GM21423 (cell line): Measurements from ENCODE around the gene GPHN.
"Not testable (repeated sequence)": the region's sequence is repeated elsewhere in the genome, so short reads cannot be mapped to it uniquely, and the experiment has no call there.

ENCODE experiments used
- ATAC-seq: cut with Tn5 transposase; IDR thresholded peaks from one replicate; pipeline ENCODE4 v1.9.1; 2021; ENCODE audit warnings: mild to moderate bottlenecking, moderate library complexity; ENCODE audit not compliant: unreplicated experiment

GPHN gene

DNA sequence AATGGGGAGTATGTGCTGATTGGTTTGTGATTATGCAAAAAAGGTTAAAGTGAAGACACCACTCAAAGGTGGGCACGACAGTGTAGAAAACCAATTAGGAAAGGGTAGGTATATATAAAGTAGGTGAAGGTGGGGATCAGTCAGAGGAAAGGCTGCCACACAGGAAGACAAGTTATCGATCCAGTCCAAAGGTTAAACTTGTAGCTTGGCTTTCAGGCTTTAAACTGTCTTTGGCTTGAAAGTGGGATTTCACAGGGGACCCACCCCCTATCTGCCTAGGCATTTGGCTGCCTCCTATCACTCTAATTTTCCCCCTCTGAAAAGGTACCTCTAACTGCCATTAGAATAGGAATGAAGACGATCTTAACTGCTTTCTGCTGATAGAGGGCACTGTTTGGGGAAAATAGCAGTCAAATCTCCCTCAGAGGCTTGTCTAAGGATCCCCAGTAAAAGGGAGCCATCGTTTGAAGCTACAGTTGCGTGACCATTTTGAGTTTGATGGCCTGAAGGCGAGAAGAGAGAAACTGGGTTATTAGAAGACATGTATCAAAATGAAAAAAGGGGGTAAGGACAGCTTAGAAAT lies 250.2 kb downstream of the GPHN start:
- ATAC-seq = no peak

GRCh38 chr14:66772146-66772545 lies 264.2 kb downstream of the GPHN start:
- ATAC-seq = no peak

- no peak for ATAC-seq
Measured at GRCh38 chr14:66782853-66783252, 274.9 kb downstream of the GPHN start.

- no peak for ATAC-seq
Measured at GRCh38 chr14:66790101-66790500, 282.2 kb downstream of the GPHN start.

DNA sequence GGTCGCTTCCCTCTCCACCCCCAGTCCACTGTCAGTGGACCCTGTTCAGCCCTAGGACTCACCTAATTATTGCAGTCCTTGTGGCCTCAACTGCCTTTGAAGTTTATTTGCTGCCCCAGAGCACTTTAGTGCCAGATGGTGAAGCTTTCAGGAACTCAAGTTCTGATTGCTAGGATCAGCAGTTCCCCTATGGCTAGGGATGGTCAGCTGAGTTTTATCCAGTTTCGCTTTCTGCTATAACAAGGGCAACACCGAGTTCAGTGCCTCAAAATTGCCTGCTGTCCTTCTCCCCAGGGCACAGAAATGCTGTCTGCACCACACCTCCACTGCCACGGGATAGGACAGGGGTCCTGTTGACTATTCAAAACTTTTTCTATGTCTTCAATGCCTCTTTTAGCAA lies 295.0 kb downstream of the GPHN start:
- no peak for ATAC-seq

GRCh38 chr14:66804141-66804540 lies 296.2 kb downstream of the GPHN start:
- no peak for ATAC-seq

DNA sequence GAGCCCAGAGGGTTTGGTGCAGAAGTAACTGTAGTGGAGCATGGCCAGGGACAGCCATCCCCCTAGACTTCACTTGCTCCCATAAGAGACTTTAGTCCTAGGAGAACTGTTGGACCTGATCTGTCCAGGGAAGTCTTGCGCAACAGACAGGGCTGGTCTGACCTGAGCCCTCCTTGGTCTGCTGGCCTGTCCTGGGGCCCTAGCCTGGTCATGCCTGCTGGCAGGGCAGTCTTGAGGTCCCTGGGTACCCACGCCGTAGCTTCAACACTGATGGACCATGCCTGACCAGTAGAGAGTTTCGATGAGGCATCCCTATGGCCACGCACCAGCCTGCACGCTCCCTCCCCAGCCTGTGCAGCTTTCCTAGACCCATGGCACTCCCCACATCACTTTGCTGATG lies 305.7 kb downstream of the GPHN start:
- no peak for ATAC-seq

GRCh38 chr14:66815687-66816086 lies 307.7 kb downstream of the GPHN start:
- no peak for ATAC-seq

DNA sequence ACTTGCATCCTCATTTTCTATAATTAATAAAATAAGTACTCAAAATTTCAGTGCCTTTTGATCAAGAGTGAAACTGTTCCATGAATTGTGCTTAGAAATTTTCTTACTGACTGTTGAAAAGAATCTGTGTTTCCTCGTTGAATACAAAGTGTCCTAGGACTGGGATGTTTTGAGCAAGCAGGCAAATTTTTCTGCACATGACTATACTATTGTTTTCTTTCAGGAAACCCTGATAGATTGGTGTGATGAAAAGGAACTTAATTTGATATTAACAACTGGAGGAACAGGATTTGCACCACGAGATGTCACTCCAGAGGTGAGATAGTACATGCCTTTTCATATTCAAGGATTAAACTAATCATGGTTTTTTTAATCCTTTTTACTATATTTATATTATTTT lies 316.3 kb downstream of the GPHN start:
- no peak for ATAC-seq

DNA sequence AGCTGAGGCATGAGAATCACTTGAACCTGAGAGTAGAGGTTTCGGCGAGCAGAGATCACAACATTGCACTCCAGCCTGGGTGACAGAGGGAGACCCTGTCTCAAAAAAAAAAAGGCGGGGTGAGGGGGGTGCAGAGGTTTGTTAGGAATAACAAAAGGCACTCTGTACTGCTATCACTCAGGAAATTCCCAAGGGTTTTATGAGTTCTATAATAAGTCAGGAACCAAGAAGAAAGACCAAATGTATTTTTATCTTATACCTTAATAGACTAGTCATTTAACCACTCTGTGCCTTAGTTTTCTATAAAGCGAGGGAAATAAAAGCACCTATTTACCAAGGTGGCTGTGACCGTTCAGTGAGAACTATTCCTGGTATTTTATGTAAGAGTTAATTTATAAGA lies 319.2 kb downstream of the GPHN start:
- no peak for ATAC-seq

GRCh38 chr14:66831173-66831572 lies 323.2 kb downstream of the GPHN start:
- no peak for ATAC-seq

DNA sequence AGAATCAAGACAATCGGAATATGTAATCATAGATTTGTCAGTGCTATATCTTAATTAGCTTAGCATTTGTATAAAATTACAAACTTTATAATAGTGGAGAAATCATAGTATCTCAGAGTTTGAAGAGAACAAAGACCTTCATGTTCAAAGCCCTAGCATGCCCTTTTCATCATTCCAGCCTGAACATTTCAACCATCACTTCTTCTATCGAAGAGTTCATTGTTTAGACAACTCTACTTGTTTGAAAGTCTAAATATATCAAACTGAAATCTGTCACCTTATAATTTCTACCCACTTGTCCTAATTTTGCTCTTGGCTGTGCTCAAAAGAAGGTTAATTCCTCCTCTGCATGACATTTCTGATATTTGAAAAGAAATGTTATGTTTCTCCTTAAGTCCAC lies 325.9 kb downstream of the GPHN start:
- ATAC-seq = no peak

DNA sequence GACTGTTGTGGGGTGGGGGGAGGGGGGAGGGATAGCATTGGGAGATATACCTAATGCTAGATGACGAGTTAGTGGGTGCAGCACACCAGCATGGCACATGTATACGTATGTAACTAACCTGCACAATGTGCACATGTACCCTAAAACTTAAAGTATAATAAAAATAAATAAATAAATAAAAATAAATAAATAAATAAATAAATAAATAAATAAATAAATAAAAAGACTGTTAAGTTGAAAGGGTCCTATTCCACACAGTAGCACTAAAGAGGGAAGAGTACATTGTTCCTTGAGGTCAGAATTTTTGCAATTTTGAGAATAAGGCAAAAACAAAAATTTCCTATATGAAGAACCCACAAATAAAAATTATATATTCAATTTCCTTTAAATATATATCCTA lies 329.5 kb downstream of the GPHN start:
- not testable (repeated sequence) for ATAC-seq

DNA sequence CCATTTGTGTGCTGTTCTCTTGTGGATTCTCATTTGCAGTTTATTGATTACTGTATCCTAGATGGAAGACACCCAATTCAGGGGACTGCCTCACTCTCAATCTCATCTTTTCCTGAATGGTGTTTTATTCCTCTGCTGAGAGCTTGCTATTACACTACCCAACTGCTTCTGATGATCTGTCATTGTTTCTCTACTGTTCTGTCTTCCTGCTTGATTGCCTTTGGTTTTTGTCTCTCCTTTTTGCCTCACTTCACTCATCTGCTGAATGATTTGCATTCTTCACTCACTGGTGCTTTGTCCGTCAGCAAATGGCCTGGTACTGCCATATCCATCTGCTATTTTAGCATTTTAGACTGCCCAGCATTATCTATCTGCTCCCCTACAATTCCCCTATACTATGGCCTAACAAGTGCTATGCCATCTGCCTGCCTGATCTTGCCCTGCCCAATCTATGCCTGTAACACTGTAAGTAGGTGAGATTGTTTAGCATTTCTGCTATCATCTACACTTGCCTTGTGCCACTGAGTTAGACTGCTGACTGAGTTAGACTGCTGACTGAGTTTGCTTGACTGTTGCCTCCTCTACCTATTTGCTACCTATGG lies 335.1 kb downstream of the GPHN start:
- ATAC-seq = no peak

DNA sequence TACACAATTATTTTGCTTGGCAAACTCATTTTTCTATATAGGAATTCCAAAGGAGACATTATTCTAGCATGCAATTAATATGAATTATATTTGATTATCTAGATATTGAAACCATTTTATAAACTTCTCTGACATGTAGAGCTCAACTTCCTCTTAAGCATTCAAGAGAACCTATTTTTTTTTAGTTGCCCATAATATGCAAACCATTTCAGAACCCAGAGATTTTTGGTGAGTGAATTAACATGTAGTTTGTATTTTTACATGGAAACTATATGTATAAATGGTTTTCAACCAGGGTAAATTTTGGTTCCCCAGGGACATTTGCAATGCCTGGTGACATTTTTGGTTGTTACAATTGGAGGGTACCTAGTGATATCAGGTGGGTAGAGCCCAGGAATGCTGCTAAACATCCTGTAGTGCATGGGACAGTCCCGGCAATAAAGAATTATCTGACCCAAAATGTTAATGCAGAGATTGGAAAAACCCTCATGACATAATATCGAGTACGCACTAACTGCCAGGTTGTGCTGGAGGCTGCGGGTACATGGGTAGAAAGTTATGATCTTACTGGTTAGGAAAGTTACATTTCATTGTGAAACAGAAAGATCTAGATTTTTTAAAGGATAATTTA lies 342.4 kb downstream of the GPHN start:
- no peak for ATAC-seq

- ATAC-seq = no peak
Measured at GRCh38 chr14:66853311-66853710, 345.4 kb downstream of the GPHN start.

GRCh38 chr14:66857867-66858266 lies 349.9 kb downstream of the GPHN start:
- ATAC-seq = no peak

- ATAC-seq = no peak
Measured at GRCh38 chr14:66859063-66859671, 351.2 kb downstream of the GPHN start.

DNA sequence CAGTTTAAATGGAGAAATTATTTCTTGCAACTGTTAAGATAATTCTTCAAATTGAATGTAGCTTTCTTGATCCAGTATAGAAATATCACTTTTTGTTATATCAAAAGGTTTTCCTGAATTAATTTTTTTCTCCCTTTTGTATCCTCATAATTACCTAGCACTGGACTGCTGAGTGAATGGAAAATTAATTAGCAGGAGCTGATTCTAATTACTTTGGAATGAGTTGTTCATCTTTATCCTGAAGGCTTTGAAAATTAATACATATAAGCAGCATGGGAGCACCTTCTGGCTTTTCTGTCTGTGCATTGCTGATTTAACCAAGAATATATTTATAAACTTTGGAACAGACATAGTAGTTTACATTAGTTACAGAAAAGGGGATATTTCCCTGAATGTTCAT lies 373.6 kb downstream of the GPHN start:
- ATAC-seq = no peak

GRCh38 chr14:66884149-66884548 lies 376.2 kb downstream of the GPHN start:
- ATAC-seq = no peak

DNA sequence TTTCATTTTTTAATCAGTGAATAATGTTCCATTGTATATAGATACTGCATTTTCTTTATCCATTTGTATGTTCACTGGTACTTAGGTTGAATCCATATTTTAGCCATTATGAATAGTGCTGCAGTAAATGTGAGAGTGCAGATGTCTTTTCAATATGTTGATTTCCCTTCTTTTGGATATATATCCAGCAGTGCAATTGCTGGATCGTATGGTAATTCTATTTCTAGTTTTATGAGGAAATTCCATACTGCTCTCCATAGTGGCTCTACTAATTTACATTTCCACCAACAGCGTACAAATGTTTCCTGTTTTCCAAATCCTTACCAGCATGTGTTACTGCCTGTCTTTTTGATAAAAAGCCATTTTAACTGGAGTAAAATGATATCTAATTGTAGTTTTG lies 392.8 kb downstream of the GPHN start:
- no peak for ATAC-seq

- ATAC-seq = no peak
Measured at GRCh38 chr14:66910311-66910840, 402.4 kb downstream of the GPHN start.
